Naive thymus-derived CD4-positive, alpha-beta T cell (primary cell): ENCODE results near the gene TRAF3. TPM values are rescaled to one million over a fixed set of nuclear protein-coding genes. Genes with fewer than 3 reads are reported as not detected.
A peak's percentile ranks its signal among the peaks of the same experiment; 100 is the strongest.

Source experiments
- ATAC-seq: fragments of 150-1000 bp; cut with Tn5 transposase; 2 replicates; pipeline ENCODE4 v1.10.0; 2021; ENCODE audit warnings: mild to moderate bottlenecking, moderate library complexity
- CTCF ChIA-PET: fragments of 350-600 bp; sonication (Branson Sonifier 250); formaldehyde crosslinking; loops from one replicate; lab custom pipeline; 2021; ENCODE audit warnings: antibody characterized with exemption; lab: Charles Lee
- POLR2A ChIA-PET: fragments of 350-600 bp; sonication (Branson Sonifier 250); formaldehyde crosslinking; loops from one replicate; lab custom pipeline; 2021; ENCODE audit warnings: antibody characterized with exemption, inconsistent platforms; lab: Charles Lee
- DNase-seq, 9 donors: peaks; one replicate each; pipeline versions ENCODE4 v3.0.0 to v3.0.0-alpha.2; 2020 to 2022; ENCODE audit warnings: mixed read lengths in 1 of 9
- H3K27ac ChIP-seq: one replicate; pipeline ENCODE4 v1.7.0; 2013; ENCODE audit warnings: mild to moderate bottlenecking, low read depth, low read length, moderate library complexity
- H3K27me3 ChIP-seq, 2 donors: one replicate each; pipeline ENCODE4 v1.7.0; 2013; ENCODE audit warnings: low read length in 2 of 2, mild to moderate bottlenecking in 2 of 2, moderate library complexity in 2 of 2; ENCODE audit not compliant: control insufficient read depth in 2 of 2, insufficient read depth in 2 of 2
- H3K36me3 ChIP-seq, 3 experiments: 1 replicate in 2 of 3; 2 replicates in 1 of 3; pipeline ENCODE4 v1.7.0; 2013; ENCODE audit warnings: low read length in 3 of 3, mild to moderate bottlenecking in 3 of 3, moderate library complexity in 1 of 3; ENCODE audit not compliant: insufficient read depth in 3 of 3, control insufficient read depth in 2 of 3
- H3K4me1 ChIP-seq, 2 donors: one replicate each; pipeline ENCODE4 v1.7.0; 2013; ENCODE audit warnings: low read length in 2 of 2, mild to moderate bottlenecking in 2 of 2, moderate library complexity in 1 of 2; ENCODE audit not compliant: control insufficient read depth in 2 of 2, insufficient read depth in 2 of 2
- H3K4me3 ChIP-seq: 2 replicates; pipeline ENCODE4 v1.7.0; 2013; ENCODE audit warnings: mild to moderate bottlenecking, low read length
- H3K9me3 ChIP-seq, 3 experiments: 1 replicate in 2 of 3; 2 replicates in 1 of 3; pipeline ENCODE4 v1.7.0; 2013; ENCODE audit warnings: low read length in 3 of 3; ENCODE audit not compliant: control insufficient read depth in 2 of 3
- H3K27ac Mint-ChIP-seq, 9 donors: one replicate each; pipeline ENCODE4 v1.8.0; 2020 to 2022; ENCODE audit warnings: mixed read lengths in 9 of 9, mild to moderate bottlenecking in 8 of 9, moderate library complexity in 5 of 9, inconsistent platforms in 2 of 9
- H3K27me3 Mint-ChIP-seq, 5 donors: one replicate each; pipeline ENCODE4 v1.8.0; 2021 to 2022; ENCODE audit warnings: mixed read lengths in 5 of 5, mild to moderate bottlenecking in 1 of 5
- H3K36me3 Mint-ChIP-seq, 5 donors: one replicate each; pipeline ENCODE4 v1.8.0; 2020 to 2022; ENCODE audit warnings: mixed read lengths in 5 of 5, mild to moderate bottlenecking in 3 of 5, inconsistent platforms in 1 of 5
- H3K4me1 Mint-ChIP-seq, 7 donors: one replicate each; pipeline ENCODE4 v1.8.0; 2020 to 2022; ENCODE audit warnings: mixed read lengths in 7 of 7, mild to moderate bottlenecking in 3 of 7, inconsistent platforms in 1 of 7
- H3K4me3 Mint-ChIP-seq, 10 donors: one replicate each; pipeline ENCODE4 v1.8.0; 2020 to 2022; ENCODE audit warnings: mild to moderate bottlenecking in 10 of 10, mixed read lengths in 10 of 10, moderate library complexity in 6 of 10, inconsistent platforms in 2 of 10
- H3K9me3 Mint-ChIP-seq, 11 donors: one replicate each; pipeline ENCODE4 v1.8.0; 2020 to 2022; ENCODE audit warnings: mixed read lengths in 11 of 11, mild to moderate bottlenecking in 4 of 11, inconsistent platforms in 1 of 11, moderate library complexity in 1 of 11
- intact Hi-C, 2 donors: fragments of 100-400 bp; cut with micrococcal nuclease; formaldehyde crosslinking; loops; one replicate each; pipeline ENCODE4 v1.15.1; 2023
- polyA plus RNA-seq, 2 donors: library from polyadenylated mRNA; unstranded; fragments of 300-500 nt; fragmentation: Illumina TruSeq; gene quantifications; one replicate each; pipeline ENCODE4 v1.2.3, GENCODE V29; 2021
- total RNA-seq, 6 experiments: library from RNA in 5 of 6; stranded (reverse) in 5 of 6; gene quantifications; 1 replicate in 5 of 6; 2 replicates in 1 of 6; pipeline ENCODE4 v1.2.3 and lab custom pipeline; 2021 to 2026

TRAF3 gene
- total and polyA plus RNA-seq, 7 experiments from 2014 or later, result 16.1 to 74.4 (median 30.4) TPM

- POLR2A ChIA-PET, result no interaction called here
- H3K4me1 ChIP-seq, result no peaks in the 10 kb centered on the region
- H3K27ac Mint-ChIP-seq, result peak overlapping the region in 2 of 9 donors; percentile 5 to 22
- peaks cover 0 to 15% (median 0%) of the 10 kb centered on the region in 7 donors for H3K4me1 Mint-ChIP-seq
- H3K4me3 Mint-ChIP-seq, result no peak overlapping the region
- H3K27me3 ChIP-seq, result no peaks in the 10 kb centered on the region
- peaks cover 7 to 78% (median 11%) of the 10 kb centered on the region in 3 experiments for H3K36me3 ChIP-seq
- peaks cover 0 to 50% (median 17%) of the 10 kb centered on the region in 5 donors for H3K36me3 Mint-ChIP-seq
- intact Hi-C loops, result loop anchor here in 1 of 2 donors (10.0 kb wide), 1 partner anchor 111 kb away; the partner anchor contains the start of gene TRAF3
- no peak overlapping the region for H3K27ac ChIP-seq
- H3K9me3 ChIP-seq, result no peaks in the 10 kb centered on the region
- no peak for ATAC-seq
- DNase-seq, result no peak
- CTCF ChIA-PET, result no interaction called here
- no peak overlapping the region for H3K4me3 ChIP-seq
- H3K9me3 Mint-ChIP-seq, result no peaks in the 10 kb centered on the region
- H3K27me3 Mint-ChIP-seq, result no peaks in the 10 kb centered on the region
These were observed 108.6 kb downstream of the TRAF3 start for GRCh38 chr14:102885737-102886447.

GRCh38 chr14:102888748-102889147 lies 111.5 kb downstream of the TRAF3 start:
- no peaks in the 10 kb centered on the region for H3K4me1 ChIP-seq
- ATAC-seq (no peak), DNase-seq (no peak)
- H3K36me3 ChIP-seq, result peaks cover 11 to 86% (median 13%) of the 10 kb centered on the region in 3 experiments
- Mint-ChIP-seq H3K36me3 (peaks cover 0 to 59% (median 17%) of the 10 kb centered on the region in 5 donors), H3K9me3 (no peaks in the 10 kb centered on the region), H3K27ac (peak overlapping the region in 3 of 9 donors; percentile 32 to 59 (median 48)), H3K4me3 (no peak overlapping the region), H3K4me1 (no peaks in the 10 kb centered on the region), H3K27me3 (no peaks in the 10 kb centered on the region)
- H3K9me3 ChIP-seq, result no peaks in the 10 kb centered on the region
- no peaks in the 10 kb centered on the region for H3K27me3 ChIP-seq
- ChIA-PET POLR2A (no interaction called here), CTCF (no interaction called here)
- intact Hi-C loops, result loop anchor here in 1 of 2 donors (10.0 kb wide), 1 partner anchor 114 kb away; the partner anchor contains the start of gene TRAF3
- H3K27ac ChIP-seq, result no peak overlapping the region
- no peak overlapping the region for H3K4me3 ChIP-seq

DNA sequence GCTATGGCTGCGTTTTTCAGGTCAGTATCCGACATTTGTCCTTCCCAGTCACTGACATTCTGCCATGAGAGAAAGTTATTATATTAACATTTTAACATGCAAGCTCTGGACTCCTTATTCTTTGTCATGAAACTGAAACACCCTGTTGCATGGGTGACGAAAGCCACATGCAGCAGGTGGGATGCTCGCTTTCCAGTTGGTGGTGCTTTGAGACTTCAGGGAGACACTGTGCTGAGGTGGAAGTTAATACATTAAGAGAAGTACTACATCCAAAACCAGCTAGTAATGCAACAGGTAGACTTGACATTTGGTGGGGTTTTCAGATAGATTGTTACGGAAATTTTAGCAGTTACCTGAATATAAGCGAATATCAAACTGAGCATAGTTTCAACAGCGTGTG lies 112.4 kb downstream of the TRAF3 start:
- Histone ChIP-seq H3K9me3 (no peaks in the 10 kb centered on the region), H3K4me3 (no peak overlapping the region), H3K36me3 (peaks cover 11 to 86% (median 13%) of the 10 kb centered on the region in 3 experiments), H3K27ac (no peak overlapping the region), H3K27me3 (no peaks in the 10 kb centered on the region), H3K4me1 (no peaks in the 10 kb centered on the region)
- Mint-ChIP-seq H3K27me3 (no peaks in the 10 kb centered on the region), H3K27ac (peak overlapping the region in 1 of 9 donors; percentile 39), H3K36me3 (peaks cover 0 to 58% (median 14%) of the 10 kb centered on the region in 5 donors), H3K9me3 (no peaks in the 10 kb centered on the region), H3K4me3 (no peak overlapping the region), H3K4me1 (no peaks in the 10 kb centered on the region)
- DNase-seq, result no peak
- ATAC-seq, result no peak
- intact Hi-C loops, result loop anchor here in 1 of 2 donors (10.0 kb wide), 1 partner anchor 115 kb away; the partner anchor contains the start of gene TRAF3
- POLR2A ChIA-PET, result no interaction called here
- CTCF ChIA-PET, result no interaction called here

DNA sequence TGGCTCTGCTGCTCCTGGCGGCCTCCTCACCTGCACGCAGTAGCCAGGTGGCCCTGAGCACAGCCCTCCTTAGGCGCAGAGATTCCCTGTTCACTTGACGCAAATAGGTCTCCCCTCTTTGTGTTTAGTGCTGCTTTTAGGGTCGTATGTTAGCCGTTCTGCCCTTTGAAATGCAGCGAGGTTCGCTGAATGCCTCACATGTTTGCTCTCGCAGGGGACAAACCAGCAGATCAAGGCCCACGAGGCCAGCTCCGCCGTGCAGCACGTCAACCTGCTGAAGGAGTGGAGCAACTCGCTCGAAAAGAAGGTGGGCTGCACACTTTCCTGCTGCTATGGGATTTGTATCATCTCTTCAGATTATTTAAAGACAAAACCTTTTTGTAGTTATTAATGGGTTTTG lies 113.9 kb downstream of the TRAF3 start:
- ChIA-PET POLR2A (no interaction called here), CTCF (interaction anchor here (0.6 kb wide), 1 partner anchor 502 kb away, joined by 4 read pairs; no protein-coding TSS in a partner anchor)
- peaks cover 12 to 85% (median 13%) of the 10 kb centered on the region in 3 experiments for H3K36me3 ChIP-seq
- Mint-ChIP-seq H3K4me3 (no peak overlapping the region), H3K27ac (peak overlapping the region in 1 of 9 donors; percentile 9), H3K36me3 (peaks cover 0 to 58% (median 11%) of the 10 kb centered on the region in 5 donors), H3K9me3 (no peaks in the 10 kb centered on the region), H3K4me1 (peaks cover 0 to 1% (median 0%) of the 10 kb centered on the region in 7 donors), H3K27me3 (no peaks in the 10 kb centered on the region)
- no peak overlapping the region for H3K4me3 ChIP-seq
- intact Hi-C loops, result no loop called here
- no peaks in the 10 kb centered on the region for H3K9me3 ChIP-seq
- no peak for ATAC-seq
- H3K27me3 ChIP-seq, result no peaks in the 10 kb centered on the region
- no peak for DNase-seq
- H3K27ac ChIP-seq, result no peak overlapping the region
- H3K4me1 ChIP-seq, result no peaks in the 10 kb centered on the region

DNA sequence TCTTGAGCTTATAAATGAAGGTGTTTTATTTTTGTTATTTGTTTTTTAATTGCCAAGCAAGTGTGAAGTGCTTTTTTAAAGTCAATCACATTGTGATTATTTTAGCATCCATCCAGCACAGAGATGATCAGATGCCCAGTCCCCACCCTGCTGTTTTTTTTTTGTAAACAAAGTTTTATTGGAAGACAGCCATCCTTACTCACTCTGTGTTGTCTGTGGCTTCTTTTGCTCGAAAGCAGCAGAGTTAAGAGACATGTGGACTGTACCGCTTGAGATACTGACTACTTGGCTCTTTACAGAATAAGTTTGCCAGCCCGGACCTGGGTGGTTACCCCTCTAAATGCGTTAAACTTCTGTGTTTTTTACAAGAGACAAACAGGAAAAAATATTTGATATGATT lies 114.3 kb downstream of the TRAF3 start:
- DNase-seq (no peak), ATAC-seq (no peak)
- Histone ChIP-seq H3K27me3 (no peaks in the 10 kb centered on the region), H3K9me3 (no peaks in the 10 kb centered on the region), H3K27ac (no peak overlapping the region), H3K36me3 (peaks cover 12 to 84% (median 13%) of the 10 kb centered on the region in 3 experiments), H3K4me3 (no peak overlapping the region), H3K4me1 (no peaks in the 10 kb centered on the region)
- H3K4me1 Mint-ChIP-seq, result peaks cover 0 to 3% (median 0%) of the 10 kb centered on the region in 7 donors
- H3K4me3 Mint-ChIP-seq, result no peak overlapping the region
- no peaks in the 10 kb centered on the region for H3K27me3 Mint-ChIP-seq
- H3K36me3 Mint-ChIP-seq, result peaks cover 0 to 53% (median 13%) of the 10 kb centered on the region in 5 donors
- H3K27ac Mint-ChIP-seq, result no peak overlapping the region
- intact Hi-C loops, result no loop called here
- CTCF ChIA-PET, result interaction anchor here (0.6 kb wide), 1 partner anchor 501 kb away, joined by 4 read pairs; no protein-coding TSS in a partner anchor
- no peaks in the 10 kb centered on the region for H3K9me3 Mint-ChIP-seq
- POLR2A ChIA-PET, result no interaction called here

DNA sequence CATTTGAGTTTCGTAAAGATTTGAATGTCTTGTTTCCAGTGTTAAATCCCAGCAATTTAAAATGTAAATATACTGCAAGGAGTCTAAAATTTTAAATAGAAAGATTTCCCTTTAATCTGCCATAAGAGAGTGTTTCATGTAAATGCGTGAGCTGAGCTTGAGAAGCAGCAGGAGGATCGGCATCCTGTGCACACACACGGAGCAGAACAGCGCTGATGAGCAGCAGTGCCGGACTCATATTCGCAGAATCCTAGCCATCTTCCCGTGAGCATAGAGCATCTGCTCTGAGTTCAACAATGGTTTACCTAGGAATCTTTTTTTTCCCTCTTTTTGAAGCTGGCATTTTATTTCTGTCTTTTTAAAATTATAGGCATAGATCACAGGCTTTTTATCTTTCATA lies 115.4 kb downstream of the TRAF3 start:
- ChIA-PET CTCF (interaction anchor here (0.6 kb wide), 1 partner anchor 62 kb away, joined by 5 read pairs; no protein-coding TSS in a partner anchor), POLR2A (no interaction called here)
- Histone ChIP-seq H3K27ac (no peak overlapping the region), H3K36me3 (peaks cover 7 to 81% (median 13%) of the 10 kb centered on the region in 3 experiments), H3K9me3 (no peaks in the 10 kb centered on the region), H3K4me1 (no peaks in the 10 kb centered on the region), H3K27me3 (no peaks in the 10 kb centered on the region), H3K4me3 (no peak overlapping the region)
- H3K4me1 Mint-ChIP-seq, result peaks cover 0 to 3% (median 0%) of the 10 kb centered on the region in 7 donors
- ATAC-seq (no peak), DNase-seq (no peak)
- H3K27ac Mint-ChIP-seq, result no peak overlapping the region
- peaks cover 0 to 54% (median 14%) of the 10 kb centered on the region in 5 donors for H3K36me3 Mint-ChIP-seq
- no peak overlapping the region for H3K4me3 Mint-ChIP-seq
- no peaks in the 10 kb centered on the region for H3K9me3 Mint-ChIP-seq
- intact Hi-C loops, result no loop called here
- no peaks in the 10 kb centered on the region for H3K27me3 Mint-ChIP-seq
